ENCODE results near the gene FAM200B.
"Not testable (repeated sequence)": the region's sequence is repeated elsewhere in the genome, so short reads cannot be mapped to it uniquely, and the experiment has no call there.

The FAM200B gene

DNA sequence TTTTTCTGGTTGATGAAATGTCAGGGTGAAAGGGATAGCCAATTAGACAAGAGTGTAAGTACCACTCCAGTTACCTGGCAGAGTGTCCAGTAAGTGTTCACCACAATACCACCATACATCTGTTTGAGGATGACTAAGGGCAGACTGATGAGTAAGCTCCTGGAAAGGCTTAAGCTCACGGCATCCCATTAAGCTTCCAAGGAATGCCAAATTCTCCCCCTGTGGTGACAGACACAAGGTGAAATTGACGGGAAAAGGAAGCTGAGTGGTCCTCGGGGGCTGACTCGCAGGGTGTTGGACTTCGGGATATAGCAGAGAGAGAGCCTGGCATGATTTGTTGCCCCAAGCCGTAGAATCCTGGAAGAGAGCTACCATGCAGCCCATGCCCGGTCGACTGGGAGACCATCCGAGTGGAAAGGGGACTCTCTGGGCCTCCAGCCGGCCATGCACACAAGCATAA, 13.6 kb downstream of the FAM200B start:
- DNase-seq = no peak

DNA sequence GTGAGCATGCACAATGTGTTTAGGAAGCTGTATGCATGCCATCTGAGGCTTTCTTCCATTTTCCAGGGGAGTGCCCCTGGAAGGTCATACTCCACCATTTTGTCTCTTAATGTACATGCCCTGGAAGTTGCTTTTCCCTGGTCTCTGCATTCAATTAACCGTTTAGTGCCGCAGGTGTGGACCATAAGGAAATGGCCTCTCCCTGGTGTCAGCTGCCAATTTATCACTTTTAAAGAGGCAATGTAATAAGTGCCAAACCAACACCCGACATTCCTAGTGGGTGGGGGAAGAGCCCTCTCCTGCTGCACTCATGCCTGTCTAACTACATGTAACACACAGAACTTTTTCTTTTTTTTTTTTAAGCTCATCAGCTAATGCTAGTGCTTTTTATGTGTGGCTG, 14.1 kb downstream of the FAM200B start:
- DNase-seq = no peak

DNA sequence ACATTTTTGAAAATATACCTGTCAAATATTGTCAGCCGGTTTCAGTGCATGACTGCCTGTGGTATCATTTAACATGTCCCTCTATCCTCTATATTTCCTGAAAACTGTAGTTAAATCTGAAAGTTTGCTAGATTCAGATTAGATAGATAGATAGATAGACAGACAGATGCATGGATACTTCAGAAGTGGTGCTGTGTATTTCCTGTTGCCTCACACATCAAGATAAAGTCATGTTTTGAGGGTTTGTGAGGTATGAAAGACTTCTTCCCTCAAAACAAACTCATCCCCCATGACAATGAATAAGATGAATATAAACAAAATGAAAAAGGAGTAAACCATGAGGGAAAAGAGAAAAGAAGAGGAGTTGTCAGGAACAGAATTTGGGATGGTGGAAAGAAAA, 15.2 kb downstream of the FAM200B start:
- DNase-seq = no peak

DNA sequence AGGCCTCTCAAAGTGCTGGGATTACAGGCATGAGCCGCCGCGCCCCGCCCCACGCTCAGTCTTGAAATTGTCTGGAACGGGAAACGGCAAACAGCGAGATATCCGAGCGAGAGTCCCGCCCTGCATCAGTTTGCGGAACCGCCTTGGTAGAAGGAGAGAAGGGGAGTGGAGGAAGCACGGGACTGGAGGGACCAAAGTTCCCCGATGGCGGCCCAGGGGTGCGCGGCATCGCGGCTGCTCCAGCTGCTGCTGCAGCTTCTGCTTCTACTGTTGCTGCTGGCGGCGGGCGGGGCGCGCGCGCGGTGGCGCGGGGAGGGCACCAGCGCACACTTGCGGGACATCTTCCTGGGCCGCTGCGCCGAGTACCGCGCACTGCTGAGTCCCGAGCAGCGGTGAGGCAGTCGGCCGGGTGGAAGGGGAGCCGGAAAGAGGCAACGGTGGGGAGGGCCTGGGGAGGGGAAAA, 21.3 kb downstream of the FAM200B start, which contains the start of gene BST1:
TSS of gene BST1 (plus strand) at position 125 of the 463 bp plus-strand sequence. CDS start at position 205, 80 bp downstream.
- peak in 39 of 51 donors; percentile 2 to 66 (median 29) for DNase-seq

DNA sequence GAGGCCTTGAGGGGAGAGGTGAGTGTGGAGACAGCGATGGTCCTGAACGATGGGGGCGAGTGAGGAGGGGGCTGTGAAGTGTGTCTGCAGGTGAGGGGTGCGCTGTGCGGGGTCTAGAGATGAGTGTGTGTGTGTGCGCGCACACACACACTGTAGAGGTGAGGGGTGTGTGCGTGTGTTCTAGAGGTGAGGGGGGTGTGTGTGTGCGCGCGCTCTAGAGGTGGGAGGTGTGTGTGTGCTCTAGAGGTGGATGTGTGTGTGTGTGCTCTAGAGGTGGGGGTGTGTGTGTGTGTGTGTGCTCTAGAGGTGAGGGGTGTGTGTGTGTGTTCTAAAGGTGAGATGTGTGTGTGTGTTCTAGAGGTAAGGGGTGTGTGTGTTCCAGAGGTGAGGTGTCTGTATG, 21.8 kb downstream of the FAM200B start:
- DNase-seq = peak in 1 of 51 donors; percentile 14

DNA sequence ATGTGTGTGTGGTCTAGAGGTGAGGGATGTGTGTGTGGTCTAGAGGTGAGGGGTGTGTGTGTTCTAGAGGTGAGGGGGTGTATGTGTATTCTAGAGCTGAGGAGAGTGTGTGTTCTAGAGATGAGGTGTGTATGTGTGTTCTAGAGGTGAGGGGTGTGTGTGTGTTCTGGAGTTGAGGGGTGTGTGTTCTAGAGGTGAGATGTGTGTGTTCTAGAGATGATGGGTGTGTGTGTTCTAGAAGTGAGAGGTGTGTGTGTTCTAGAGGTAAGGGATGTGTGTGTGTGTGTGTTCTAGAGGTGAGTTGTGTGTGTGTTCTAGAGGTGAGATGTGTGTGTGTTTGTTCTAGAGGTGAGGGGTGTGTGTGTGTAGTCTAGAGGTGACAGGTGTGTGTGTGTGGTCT, 22.5 kb downstream of the FAM200B start:
- DNase-seq = no peak

DNA sequence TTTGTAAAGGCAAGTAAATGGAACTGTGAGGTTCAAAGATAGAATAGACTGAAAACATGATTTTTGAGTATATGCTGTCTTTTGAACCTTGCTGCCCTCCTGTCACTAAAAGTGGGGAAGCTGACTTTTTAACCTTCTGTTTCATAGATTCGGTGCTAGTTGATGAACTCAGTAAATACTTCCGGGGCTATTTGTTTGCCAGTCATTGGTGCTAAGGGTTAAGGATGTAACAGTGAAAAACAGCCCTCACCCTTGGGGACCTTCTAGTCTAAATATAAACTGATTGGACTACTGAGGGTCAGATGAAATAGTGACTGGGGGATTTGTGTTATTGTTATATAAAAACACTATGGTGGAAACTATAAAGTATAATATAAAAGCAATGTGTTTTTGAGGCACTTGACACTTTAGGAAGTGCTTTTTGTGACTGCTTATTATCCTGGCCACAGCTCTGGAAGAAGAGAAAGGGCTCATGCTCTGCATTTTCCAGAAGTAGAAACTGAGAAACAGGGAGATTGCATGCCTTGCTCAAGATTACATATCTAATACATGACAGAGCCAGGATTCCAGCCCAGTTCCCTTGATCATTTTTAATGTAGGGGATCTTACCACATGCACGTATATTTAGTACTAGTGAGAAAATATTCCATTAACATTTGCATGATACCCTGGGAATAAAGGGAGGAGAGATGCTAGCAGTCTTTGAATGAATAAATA, 25.2 kb downstream of the FAM200B start:
- DNase-seq = no peak

DNA sequence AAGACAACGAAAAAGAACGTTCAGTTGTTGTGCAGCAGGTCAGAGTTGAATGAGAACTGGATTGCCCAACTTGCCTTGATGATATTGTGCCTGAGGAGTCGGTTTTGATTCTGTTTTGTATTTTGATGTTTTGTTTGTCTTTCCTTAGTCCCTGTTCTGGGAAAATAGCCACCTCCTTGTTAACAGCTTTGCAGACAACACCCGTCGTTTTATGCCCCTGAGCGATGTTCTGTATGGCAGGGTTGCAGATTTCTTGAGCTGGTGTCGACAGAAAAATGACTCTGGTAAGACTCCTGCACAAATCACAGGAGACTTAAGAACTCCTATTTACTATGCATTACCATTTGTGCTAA, 25.7 kb downstream of the FAM200B start:
- DNase-seq = no peak

DNA sequence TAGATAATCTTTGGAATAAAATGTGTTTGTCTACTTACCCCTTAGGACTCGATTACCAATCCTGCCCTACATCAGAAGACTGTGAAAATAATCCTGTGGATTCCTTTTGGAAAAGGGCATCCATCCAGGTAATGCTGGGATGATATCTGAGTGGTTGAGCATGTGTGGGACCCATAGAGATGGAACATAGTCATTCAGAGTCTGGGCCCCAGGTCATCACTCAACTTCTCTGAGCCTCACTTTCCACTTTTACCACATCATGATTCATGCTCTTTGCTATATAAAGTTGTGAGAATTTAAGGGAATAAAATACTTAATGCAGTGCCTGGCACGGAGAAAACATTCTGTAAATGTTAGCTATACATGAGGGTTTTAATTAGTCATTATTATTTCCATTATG, 30.1 kb downstream of the FAM200B start:
- no peak for DNase-seq

DNA sequence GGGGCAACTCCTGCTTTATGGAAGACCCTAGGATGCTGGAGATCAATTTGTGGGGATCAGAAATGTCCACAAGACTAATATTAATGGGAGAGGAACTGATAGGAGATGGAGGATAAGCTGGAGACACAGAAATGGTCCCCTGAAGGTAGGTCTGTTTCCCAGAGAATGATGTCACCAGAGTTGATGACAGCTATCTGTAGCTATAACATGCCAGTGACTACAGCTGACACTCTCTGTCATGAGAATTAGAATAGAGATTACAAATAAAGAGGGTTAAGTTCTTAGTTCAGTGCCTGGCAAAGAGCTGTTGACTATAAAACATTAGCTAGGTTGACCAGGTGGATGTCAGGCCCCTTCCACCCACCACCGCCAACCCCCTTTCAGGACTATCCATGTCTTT, 30.6 kb downstream of the FAM200B start:
- DNase-seq = no peak

DNA sequence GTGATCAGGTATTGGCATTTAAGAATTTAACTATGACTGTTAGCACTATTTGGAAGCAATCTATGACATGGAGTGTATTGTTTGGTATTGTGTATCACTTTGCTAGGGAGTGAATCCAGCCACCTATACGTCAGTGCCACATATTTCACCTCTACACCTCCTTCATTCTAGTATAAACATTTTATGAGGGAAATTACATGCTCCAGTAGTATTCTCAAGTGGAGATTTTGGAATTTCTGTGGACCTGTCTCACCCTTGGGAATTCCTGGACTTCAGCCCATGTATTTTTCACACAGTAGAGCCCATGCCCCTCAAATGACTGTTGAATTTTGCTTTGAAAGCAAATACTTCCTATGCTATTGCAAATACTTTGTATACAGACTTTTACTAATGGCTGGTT, 32.5 kb downstream of the FAM200B start:
- no peak for DNase-seq

DNA sequence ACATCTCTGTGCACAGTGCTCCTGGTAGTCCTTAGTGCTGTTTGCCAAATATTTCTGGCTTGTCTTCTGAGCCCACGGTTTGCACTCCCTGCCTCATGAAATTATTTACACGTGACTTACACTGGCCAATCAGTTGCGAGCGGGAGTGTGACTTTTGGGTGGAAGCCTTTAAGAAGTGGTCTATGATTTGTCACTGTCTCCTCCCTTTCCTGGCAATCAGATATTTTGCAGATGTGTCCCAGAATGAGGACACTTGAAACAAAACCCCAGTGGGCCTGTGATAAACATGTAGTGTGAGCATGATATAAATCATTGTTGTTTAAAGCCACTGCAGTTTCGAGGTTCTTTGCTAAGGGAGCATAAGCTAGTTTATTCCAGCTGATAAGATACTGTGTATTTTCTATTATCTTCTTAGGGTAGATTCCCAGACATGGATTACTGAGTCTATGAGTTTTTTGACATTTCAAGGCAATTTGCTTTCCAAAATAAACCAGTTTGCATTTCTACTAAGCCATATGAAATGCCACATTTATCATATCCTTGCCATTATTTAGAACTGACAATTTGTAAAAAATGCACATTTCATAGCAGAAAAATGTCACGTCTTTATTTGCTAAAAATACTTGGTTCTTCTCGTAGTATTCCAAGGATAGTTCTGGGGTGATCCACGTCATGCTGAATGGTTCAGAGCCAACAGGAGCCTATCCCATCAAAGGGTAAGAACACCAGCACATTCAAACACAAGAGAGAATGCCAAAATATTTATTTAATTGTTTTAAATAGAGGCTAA, 33.2 kb downstream of the FAM200B start:
- no peak for DNase-seq

DNA sequence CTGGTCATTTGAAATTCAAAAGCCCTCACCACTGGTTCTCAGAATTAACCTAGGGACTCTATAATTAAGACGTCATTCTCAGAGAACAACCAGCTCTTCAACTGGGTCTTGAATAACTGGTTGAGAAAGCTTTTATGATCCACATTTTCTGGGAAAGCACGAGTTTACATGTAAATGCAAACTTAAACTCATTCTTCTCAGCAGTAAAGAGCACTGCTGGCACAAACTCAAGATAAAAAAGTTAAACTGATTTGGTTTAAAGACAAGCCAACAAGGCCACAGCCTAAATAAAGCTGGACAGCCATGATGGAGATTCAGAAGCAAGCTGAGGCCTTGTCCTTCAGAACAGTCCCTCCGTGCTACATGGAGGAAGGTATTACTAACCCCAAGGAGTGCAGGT, 34.5 kb downstream of the FAM200B start:
- no peak for DNase-seq

DNA sequence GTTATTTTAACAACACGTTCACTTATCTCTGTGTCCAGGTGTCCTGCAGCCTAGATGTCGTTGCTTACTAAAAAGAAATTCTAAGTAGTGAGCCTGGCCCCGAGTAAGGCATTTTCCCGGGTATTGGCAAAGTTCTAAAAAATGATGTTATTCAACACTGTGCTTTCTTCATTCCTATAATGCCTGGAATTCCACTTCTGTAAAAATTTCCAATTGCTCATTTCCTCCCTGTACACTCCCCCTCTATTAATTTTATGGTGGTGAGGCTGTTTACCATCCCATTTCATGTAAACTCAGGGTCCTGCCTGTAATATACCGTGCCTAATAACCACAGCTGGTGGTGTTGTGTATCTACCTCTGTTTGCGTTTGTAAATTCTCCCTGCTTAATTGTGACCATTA, 35.5 kb downstream of the FAM200B start:
- no peak for DNase-seq

DNA sequence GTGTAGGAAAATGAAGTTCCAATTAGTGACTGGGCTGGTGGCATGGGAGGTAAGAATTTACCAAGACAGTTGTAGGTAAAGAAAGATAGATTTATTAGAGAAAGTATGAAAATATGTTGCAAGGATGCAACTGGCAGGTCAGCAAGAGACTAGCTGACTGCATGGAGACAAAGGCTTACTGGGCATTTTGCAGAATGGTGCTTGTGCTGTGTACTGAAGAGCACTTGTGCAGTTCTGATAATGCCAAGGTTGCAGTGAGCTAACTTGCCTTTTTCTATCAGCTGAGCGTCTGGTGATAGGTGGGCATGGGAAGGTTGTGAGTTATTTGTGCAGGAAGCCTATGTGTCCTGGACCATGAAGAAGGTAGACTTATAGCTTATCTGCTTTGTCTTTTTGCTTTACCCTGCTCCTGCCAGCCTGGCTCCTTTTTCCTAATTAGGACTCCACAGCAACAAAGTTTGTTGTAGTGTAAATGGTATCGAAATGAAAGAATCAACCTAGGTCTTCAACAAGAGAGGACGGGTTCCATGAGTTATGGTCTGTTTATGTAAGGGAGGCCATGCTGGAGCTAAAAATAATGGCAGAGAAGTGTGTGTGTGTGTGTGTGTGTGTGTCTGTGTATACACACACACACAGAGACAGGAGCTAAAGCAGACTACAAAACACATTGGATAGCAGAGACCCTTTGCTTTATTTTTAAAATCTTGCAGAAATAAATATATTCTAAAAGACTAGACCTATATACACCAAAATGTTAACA, 36.2 kb downstream of the FAM200B start:
- DNase-seq = no peak

DNA sequence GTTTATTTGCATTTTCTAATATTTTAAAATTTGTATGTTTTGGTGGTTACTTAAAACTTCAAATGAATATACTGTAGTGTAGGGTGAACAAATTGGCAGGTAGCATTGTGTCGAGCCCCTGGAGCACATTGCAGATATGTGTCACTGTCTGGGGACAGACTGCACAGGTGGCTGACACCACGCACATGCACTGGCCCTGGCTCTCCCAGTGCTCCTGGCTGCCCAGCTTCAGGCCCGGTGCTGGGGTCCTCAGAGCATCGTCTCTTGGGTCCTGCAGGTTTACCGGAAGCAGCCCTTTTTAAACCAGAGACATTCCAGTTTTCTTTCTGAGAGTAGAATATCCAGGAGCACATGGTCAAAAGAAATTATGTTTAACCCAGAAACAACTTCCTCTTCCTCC, 36.8 kb downstream of the FAM200B start:
- no peak for DNase-seq

DNA sequence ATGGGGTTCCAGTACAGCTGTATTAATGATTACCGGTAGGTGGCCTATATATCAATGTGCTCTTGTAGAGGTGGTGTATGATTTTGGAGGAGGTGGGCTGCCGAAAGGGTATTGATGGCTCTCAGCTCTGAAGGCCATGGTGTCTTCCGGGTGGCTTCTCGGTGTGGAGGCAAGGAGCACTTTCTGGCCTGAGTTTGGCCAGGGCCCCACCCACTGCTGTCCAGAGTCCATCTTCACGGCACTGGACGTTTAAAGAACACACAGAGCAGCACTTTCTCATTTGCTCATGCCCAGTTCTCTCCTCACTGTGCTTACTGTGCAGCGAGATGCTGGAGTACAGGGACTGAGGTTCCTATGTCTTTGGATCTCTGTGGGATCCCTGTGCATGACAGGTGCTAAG, 37.3 kb downstream of the FAM200B start:
- DNase-seq = no peak

DNA sequence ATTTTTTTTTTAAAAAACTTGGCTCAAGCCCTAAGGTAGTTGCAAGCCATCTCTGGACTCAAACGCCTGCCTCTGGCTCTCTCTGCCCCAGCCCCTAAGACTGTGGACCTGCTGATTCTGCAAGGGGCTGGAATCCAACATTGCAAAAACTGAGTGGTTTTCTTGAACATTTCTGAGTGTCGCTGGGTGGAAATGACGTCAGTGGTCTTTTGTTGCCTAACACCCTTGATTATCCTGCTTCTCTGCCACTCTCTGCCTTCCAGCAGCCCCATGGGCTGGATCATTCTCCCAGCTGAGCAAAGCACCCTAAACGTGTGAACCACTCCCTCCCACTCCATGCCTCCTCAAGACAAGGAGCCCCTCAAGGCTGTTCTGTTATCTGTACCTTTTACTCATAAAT, 37.9 kb downstream of the FAM200B start:
- DNase-seq = no peak

DNA sequence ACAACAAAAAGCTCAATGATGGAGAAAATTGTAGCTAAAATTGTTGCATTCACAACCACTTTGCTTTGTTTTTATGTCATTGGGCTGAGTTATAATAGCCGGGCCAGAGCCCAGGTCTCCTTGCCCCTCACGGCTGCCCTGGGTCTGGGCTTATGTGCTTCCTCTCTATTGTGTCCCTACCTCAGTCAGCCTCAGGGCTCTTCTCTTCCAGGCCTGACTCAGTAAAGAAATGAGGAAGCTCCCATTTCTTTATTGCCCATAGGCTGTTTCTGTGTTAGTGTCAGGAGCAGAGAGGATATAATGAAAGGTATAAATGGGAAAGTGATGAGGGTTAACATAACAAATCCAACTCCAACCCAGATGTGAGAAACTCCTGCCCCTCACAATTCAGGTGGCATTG, 39.2 kb downstream of the FAM200B start:
- DNase-seq = no peak

DNA sequence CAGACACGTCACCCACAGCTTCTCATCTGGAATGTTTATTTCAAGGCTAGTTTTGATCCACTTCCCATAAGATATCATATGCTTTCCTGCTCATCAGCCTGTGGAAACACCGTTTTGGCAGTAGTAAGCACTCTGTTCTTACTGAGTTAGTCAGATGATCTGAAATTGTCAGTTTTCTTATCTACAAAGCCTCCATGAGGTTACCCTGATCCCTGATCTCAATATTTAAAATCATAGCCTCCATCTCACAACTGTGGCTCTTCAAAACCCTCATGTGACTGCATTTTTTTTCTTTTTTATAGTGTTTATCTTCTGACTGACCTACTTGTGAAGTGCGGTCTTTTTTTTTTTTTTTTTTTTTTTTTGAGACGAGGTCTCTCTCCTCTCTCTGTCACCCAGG, 44.0 kb downstream of the FAM200B start:
- no peak for DNase-seq

DNA sequence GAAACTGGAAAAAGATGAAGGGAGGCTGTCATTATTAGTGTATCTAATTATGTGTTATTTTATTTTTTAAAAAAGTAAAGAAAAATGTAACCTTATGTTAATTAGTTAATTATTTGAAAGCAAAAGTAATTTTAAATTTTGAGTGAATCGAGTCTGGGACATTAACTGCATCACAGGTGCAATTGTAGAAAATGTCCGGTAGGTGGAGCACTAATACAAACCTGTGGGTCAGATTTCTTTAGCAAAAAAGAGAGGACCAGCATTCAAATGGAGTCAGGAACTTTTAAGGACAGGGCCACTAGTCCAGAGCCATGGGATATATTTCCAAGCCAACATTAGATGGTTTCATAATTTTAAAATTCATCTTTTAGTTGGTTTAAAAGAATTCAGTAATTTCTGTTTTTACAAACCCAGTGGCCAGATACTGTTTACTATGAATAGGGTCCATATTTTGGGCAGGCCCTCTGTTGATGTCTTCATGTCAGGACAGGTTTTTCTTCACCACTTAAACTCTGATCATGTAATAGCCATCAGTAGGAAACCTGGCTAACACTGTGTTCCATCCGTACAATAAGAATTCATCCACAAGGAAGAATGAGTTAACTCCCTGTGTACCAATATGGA, 48.4 kb downstream of the FAM200B start:
- peak in 7 of 51 donors; percentile 1 to 32 (median 7) for DNase-seq

DNA sequence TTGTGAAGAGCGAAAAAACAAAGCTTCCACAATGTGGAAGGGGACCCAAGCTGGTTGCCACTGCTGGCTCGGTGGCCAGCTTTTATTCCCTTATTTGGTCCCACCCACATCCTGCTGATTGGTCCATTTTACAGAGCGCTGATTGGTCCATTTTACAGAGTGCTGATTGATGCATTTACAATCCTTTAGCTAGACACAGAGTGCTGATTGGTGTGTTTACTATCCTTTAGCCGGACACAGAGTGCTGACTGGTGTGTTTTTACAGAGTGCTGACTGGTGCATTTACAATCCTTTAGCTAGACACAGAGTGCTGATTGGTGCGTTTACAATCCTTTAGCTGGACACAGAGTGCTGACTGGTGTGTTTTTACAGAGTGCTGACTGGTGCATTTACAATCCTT, 51.4 kb downstream of the FAM200B start:
- DNase-seq = not testable (repeated sequence)
